CD4-positive, alpha-beta T cell treated with Interleukin-4 for 1 hour (primary cell): ENCODE data around the gene DCST2.

Experiments used
- DNase-seq, 2 donors: peaks; one replicate each; pipeline ENCODE4 v3.0.0-alpha.2; 2020 to 2022

The DCST2 gene

GRCh38 chr1:155023627-155024026, 10.0 kb downstream of the DCST2 start:
- no peak for DNase-seq

GRCh38 chr1:155022927-155023236, 10.7 kb downstream of the DCST2 start:
- DNase-seq, result no peak

DNA sequence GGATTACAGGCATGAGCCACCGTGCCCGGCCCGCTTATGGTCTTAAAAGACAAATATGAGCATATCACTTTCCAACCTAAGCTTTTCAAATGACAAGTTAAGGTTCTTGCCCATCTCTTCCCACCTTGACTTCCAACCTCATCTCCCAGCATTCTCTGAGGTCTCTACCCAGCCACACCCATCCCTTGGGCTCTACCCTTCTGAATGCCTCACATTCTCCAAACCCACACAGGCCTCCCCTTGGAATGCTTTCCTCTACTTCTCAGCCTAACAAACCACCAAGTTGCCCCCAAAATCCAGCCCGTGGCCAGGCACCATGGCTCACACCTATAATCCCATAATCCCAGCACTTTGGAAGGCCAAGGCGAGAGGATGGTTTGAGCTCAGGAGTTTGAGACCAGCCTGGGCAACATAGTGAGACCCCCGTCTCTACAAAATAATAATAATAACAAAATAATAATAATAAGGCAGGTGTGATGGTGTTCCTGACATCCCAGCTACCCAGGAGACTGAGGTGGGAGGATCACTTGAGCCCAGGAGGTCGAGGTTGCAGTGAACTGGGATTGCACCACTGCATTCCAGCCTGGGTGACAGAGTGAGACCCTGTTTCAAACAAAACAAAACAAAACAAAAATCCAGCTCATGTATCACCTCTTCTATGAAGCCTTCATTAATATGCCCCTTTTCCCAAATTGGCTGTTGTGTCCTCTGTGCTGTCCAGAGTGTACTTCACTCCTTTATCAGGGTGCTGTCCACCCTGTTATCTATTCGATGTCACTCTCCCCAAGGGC, 11.2 kb downstream of the DCST2 start:
- DNase-seq, result no peak

- DNase-seq, result no peak
Observed at GRCh38 chr1:155019377-155020245, 14.0 kb downstream of the DCST2 start.

GRCh38 chr1:155018617-155019348, 14.8 kb downstream of the DCST2 start:
- no peak for DNase-seq

GRCh38 chr1:155017946-155018316, 15.7 kb downstream of the DCST2 start:
- DNase-seq, result no peak

DNA sequence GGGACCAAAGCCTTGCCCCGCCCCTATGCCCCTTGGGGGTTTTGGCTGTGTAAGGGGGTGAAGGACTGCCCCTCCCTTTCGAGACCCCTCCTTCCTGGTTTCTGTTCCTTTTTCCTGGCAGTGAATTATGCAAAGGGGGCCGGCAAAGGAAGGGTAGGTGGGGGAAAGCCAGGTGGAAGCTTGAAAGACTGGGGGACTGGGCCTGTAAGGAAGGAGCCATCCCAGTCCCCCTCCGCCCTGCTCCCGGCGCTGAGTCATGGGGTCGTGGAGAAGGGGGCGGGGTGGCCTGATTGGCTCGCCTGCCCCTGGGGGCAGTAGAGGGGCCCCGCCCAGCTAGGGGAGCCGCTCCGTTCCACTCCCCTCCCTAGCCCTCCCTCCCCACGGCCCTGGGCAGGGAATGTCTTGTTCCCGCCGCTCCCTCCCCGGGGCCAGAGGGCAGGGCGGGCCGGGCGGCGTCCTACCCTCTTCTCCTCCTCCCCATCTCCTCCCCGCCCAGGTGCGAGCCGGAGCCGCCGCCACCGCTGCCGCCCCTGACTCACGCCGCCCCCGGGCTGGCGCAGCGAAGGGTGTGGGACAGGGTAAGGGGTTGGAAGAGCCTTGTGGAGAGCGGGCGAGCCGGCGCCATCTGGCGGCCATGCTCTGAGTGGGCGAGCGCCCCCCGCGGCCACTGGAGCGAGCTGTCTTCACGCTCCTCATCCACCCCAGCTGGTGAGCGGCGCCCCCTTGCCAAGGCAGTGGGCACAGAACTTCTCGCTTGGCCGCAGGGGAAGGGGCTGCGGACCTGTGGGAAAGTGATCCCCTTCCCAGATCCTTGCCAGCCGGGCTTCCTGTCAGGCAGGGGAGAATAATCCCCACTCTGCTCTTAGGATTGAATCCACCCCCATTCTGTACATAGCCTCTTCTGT, 16.3 kb downstream of the DCST2 start:
- DNase-seq, result peak; percentile 89

DNA sequence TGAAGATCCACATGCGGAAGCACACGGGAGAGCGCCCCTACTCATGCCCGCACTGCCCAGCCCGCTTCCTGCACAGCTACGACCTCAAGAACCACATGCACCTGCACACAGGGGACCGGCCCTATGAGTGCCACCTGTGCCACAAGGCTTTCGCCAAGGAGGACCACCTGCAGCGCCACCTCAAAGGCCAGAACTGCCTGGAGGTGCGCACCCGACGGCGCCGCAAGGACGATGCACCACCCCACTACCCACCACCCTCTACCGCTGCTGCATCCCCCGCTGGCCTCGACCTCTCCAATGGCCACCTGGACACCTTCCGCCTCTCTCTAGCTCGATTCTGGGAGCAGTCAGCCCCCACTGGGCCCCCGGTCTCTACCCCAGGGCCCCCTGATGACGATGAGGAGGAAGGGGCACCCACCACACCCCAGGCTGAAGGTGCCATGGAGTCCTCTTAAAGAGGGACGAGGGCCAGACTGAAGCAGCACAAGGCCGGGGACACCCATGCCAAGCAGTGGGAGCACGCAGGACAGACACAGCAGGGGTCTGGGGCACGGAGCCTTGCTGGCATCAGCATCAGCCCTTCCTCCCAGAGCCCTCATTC, 17.2 kb downstream of the DCST2 start:
- peak in 1 of 2 donors; percentile 55 for DNase-seq

- no peak for DNase-seq
Observed at GRCh38 chr1:155015527-155016230, 17.9 kb downstream of the DCST2 start.

- no peak for DNase-seq
Observed at GRCh38 chr1:155014709-155015508, 18.7 kb downstream of the DCST2 start.

DNA sequence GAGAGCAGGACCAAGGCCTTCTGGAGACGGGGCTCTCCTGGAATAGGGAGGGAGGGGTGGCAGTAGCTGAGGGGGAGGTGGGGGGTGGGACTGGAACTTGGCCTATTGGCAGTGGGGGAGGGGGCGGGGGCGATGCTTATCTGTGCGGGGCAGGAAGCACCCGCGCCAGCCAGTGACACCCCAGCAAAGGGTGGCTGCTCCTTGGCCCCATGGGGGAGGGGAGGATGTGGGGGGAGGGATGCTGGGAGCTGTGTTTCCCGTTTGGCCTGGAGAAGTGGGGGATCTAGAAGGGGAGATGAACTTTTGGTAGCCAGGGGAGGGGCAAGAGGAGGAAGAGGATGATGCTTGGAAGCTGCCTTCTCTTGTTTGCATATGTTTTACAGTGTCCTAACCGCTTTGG, 19.9 kb downstream of the DCST2 start:
- DNase-seq, result peak in 1 of 2 donors; percentile 46

DNA sequence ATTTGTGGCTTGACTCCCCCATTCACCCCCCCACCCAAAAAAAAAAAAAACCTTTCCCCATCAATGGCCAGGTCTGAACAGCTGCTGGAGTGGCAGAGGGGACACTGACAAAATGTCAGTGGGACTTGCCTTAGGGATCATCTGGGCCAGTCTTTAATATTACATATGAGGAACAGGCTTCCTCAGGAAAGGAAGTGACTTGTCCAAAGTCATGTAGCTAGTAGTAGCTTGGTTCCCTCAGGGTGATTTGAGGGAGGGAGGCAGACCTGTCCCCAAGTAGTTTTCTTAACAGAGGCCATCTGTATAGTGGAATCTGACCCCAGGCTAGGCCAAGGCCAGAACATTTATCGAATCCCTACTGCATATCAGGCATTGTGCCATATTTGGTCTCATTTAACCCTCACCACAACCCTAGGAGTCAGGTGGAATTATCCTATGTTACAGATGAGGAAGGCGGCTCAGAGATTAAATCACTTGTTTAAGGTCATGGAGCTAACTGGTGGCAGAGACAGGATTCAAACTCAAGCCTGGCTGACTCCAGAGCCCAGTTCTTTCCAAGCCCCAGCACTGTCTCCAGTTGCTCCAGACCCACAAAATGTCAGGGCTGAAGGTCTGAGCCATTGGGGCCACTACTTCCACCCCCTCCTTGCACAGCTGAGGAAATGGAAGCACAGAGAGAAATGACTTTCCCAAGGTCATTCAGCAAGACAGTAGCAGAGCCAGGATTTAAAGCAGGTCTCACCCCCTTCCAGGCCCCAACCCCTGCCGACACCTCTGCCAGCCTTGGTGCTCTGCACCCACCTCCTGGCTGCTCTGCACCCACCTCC, 20.6 kb downstream of the DCST2 start:
- DNase-seq, result no peak

GRCh38 chr1:155012026-155012546, 21.5 kb downstream of the DCST2 start:
- peak in 1 of 2 donors; percentile 57 for DNase-seq

DNA sequence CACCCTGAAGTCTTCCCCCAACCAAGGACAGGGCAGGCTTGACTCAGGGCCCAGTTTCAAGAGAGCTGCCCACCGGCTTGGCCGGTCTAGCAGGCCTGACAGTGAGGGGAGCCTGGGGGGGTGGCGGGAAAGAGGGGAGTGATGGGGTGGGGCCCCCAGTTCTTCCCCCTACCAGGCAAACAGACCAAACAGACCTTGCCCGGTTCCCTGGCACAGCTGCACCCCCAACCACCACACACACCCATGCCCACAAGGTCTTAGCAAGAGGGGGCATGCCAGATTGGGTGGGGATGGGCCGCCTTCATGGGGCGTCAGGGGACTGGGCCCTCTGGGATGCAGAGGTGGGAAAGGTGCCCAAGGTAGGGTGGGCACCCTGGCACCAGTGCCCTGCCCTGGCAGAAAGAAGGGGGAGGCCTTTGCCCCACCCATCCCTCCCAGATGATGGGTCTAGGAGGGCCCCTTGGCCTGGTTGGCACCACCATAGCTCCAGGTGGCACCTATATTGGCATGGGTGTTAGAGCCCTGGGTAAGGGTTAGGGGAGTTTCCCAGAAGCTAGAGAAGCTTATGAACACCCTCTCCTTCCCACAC, 22.1 kb downstream of the DCST2 start:
- no peak for DNase-seq

GRCh38 chr1:155011004-155011416, 22.6 kb downstream of the DCST2 start:
- no peak for DNase-seq

DNA sequence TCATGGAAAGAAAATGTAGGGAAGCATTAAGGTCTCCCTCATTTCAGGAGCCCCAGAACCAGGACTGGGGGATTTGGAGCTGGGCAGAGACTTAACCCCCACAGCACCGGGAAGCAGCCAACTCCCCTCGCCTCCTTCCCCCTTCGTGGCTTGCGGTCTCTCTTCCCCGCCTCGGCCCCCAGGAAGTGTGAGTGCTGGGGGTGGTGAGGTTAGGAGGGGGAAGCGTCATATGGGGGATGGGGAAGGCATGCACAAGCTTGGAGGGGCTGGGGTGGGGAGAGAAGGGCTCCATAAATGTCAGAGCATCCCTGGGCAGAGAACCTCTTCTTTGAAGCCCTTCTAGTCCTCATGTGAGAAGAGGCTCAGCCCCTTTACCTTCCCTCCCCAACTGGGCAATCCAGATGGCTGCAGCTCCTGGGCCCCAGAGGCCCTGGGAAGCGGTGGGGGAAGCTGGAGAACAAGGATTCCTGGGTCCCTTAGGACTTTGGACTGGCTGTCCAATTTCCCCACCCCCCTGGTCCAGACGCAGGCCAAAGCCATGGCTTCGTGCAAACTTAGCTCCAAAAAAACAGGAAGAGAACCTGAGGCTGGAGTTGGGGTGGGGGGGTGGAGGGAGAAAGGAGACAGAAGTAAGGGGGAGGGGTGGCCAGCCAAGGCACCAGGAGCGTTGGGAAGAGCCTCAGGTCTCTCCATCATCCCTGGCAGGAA, 23.2 kb downstream of the DCST2 start:
- DNase-seq, result no peak

GRCh38 chr1:155009742-155010141, 23.8 kb downstream of the DCST2 start:
- no peak for DNase-seq

DNA sequence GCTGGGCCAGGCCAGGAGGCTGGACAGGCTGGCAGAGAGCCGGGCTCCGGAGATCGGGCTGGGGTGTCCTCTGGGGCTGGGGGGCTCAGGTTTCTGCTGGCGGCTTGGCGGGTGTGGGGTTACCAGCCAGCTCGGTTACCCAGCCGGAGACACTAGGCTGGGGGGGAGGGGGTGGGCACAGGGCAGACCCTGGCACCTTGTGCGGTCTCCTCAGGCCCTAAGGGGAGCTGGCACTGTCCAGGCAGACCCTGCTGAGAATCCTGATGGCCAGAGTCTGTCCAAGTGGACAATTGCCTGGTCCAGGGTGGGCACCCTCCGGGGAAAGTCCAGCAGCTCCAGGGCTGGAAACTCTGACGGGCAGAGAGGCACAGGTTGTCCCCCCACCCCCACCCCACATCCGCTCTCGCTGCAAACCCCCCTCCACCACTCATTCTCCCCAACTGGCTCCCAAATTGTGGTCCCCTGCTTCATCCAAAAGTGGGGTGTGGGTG, 24.3 kb downstream of the DCST2 start:
- DNase-seq, result no peak
